ENCODE results near the gene FLYWCH1. TPM values are rescaled to one million over a fixed set of nuclear protein-coding genes. Genes with fewer than 3 reads are reported as not detected.

Gene FLYWCH1
- total and polyA plus RNA-seq, 9 of the 15 experiments (the other 6 are each of a cell fraction or from before 2014, with no cell fraction given), result 0.18 to 33.6 (median 11.3) TPM

- no peak for TF ChIP-seq IRF9 (tag; IDR thresholded peaks at IDR 0.05)
- no peak for TF ChIP-seq ZKSCAN3 (CRISPR knock-in tag; IDR thresholded peaks at IDR 0.05)
- no peak for TF ChIP-seq RNF219 (CRISPR knock-in tag; IDR thresholded peaks at IDR 0.05)
- TF ChIP-seq ZNF668 (CRISPR knock-in tag; IDR thresholded peaks at IDR 0.05), result no peak
- TF ChIP-seq ZNF75A (CRISPR knock-in tag; IDR thresholded peaks at IDR 0.05), result no peak
- TF ChIP-seq HDAC2 (IDR thresholded peaks at IDR 0.05), result no peak
- TF ChIP-seq EP400 (IDR thresholded peaks at IDR 0.05), result peak; percentile 64
- no peak; the same call in 1 of the 2 replicates for TF ChIP-seq ETS1 (conservative IDR thresholded peaks at IDR 0.05; ENCODE audit: control insufficient read depth, low read depth, low read length)
- no peak for TF ChIP-seq DPF2 (IDR thresholded peaks at IDR 0.05)
- no peak for TF ChIP-seq MECOM (CRISPR knock-in tag; IDR thresholded peaks at IDR 0.05)
- TF ChIP-seq CREB1 (IDR thresholded peaks at IDR 0.05), result no peak; the same call in 1 of the 2 replicates
- peak; percentile 23; the same call in 1 of the 2 replicates for TF ChIP-seq CREB1 (CRISPR knock-in tag; IDR thresholded peaks at IDR 0.05)
- TF ChIP-seq TCF7 (IDR thresholded peaks at IDR 0.05; ENCODE audit: borderline replicate concordance), result no peak
- TF ChIP-seq CUX1 (CRISPR knock-in tag; IDR thresholded peaks at IDR 0.05), result no peak
- TF ChIP-seq PHF20 (IDR thresholded peaks at IDR 0.05; ENCODE audit: partially characterized antibody), result peak; percentile 36
- TF ChIP-seq E2F1 (CRISPR knock-in tag; IDR thresholded peaks at IDR 0.05), result no peak
- no peak for TF ChIP-seq ARHGAP35 (IDR thresholded peaks at IDR 0.05; ENCODE audit: partially characterized antibody)
- no peak for TF ChIP-seq NUFIP1 (IDR thresholded peaks at IDR 0.05; ENCODE audit: partially characterized antibody)
- TF ChIP-seq ZNF212 (CRISPR knock-in tag; IDR thresholded peaks at IDR 0.05), result no peak
Observed at GRCh38 chr16:2905241-2905987, 6.3 kb upstream of the FLYWCH1 start (continued).

All from K562 (cell line).